SK-N-SH (cell line): Measurements from ENCODE around the gene FBXO47.

Experiments
- CTCF ChIP-seq: fragments of 200-600 bp; sonication (generic); IDR thresholded peaks from 2 replicates; pipeline ENCODE4 v1.6.1; 2017; ENCODE audit warnings: antibody characterized with exemption, mild to moderate bottlenecking, moderate library complexity
- SIN3A ChIP-seq: IDR thresholded peaks from 2 replicates; pipeline ENCODE4 v1.6.1; 2012; ENCODE audit warnings: low read depth, mild to moderate bottlenecking, low read length, moderate library complexity, borderline replicate concordance
- TAF1 ChIP-seq: IDR thresholded peaks from 2 replicates; pipeline ENCODE4 v1.6.1; 2012; ENCODE audit warnings: low read depth, mild to moderate bottlenecking, low read length, moderate library complexity, borderline replicate concordance

- TF ChIP-seq SIN3A, result no peak
- TF ChIP-seq TAF1, result no peak
- no peak for TF ChIP-seq CTCF
Measured at GRCh38 chr17:38893113-38893512, 74.1 kb downstream of the FBXO47 start.
